Body of pancreas (tissue), 4 donors: ENCODE data around the gene CXCL6.

Experiments
- POLR2A ChIP-seq, 3 donors: fragments of 450-650 bp; IDR thresholded peaks; one replicate each; pipeline ENCODE4 v1.6.1; 2016; ENCODE audit warnings: antibody characterized with exemption in 3 of 3, mild to moderate bottlenecking in 2 of 3
- TF ChIP-seq, protein P1 (sequence below), 7 experiments: fragments of 450-650 bp in 4 of 7; fragments of 200-600 bp in 3 of 7; sonication (generic) in 3 of 7; IDR thresholded peaks; one replicate each; pipeline ENCODE4 v1.5.1; 2016 to 2019; ENCODE audit warnings: antibody characterized with exemption in 7 of 7

DNA sequence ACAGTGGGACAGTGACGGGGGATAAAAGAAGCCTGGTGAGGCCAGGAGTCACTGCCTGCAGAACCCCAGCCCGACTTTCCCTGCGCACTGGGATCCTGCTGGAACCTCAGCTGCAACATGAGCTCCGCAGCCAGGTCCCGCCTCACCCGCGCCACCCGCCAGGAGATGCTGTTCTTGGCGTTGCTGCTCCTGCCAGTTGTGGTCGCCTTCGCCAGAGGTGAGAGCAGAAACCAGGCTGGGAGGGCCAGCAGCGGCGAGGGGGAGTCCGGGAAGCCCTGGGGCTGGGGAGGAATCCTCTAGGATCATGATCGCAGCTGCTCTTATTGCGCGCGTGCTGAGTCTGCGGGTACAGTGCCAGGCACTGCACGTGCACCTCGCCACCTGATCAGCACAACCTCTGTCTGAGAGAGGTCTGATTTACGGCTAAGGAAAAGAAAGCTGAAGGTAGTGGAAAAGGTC is 16.8 kb downstream of the CXCL6 start, which contains the start of gene PF4V1:
- TF ChIP-seq, protein P1, sequence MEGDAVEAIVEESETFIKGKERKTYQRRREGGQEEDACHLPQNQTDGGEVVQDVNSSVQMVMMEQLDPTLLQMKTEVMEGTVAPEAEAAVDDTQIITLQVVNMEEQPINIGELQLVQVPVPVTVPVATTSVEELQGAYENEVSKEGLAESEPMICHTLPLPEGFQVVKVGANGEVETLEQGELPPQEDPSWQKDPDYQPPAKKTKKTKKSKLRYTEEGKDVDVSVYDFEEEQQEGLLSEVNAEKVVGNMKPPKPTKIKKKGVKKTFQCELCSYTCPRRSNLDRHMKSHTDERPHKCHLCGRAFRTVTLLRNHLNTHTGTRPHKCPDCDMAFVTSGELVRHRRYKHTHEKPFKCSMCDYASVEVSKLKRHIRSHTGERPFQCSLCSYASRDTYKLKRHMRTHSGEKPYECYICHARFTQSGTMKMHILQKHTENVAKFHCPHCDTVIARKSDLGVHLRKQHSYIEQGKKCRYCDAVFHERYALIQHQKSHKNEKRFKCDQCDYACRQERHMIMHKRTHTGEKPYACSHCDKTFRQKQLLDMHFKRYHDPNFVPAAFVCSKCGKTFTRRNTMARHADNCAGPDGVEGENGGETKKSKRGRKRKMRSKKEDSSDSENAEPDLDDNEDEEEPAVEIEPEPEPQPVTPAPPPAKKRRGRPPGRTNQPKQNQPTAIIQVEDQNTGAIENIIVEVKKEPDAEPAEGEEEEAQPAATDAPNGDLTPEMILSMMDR (IDR thresholded peaks at IDR 0.05) = peak in 3 of 7 experiments; percentile 22 to 38 (median 35)
- TF ChIP-seq POLR2A (IDR thresholded peaks at IDR 0.05) = no peak
